Measurements from ENCODE around the gene ABR.

DNA sequence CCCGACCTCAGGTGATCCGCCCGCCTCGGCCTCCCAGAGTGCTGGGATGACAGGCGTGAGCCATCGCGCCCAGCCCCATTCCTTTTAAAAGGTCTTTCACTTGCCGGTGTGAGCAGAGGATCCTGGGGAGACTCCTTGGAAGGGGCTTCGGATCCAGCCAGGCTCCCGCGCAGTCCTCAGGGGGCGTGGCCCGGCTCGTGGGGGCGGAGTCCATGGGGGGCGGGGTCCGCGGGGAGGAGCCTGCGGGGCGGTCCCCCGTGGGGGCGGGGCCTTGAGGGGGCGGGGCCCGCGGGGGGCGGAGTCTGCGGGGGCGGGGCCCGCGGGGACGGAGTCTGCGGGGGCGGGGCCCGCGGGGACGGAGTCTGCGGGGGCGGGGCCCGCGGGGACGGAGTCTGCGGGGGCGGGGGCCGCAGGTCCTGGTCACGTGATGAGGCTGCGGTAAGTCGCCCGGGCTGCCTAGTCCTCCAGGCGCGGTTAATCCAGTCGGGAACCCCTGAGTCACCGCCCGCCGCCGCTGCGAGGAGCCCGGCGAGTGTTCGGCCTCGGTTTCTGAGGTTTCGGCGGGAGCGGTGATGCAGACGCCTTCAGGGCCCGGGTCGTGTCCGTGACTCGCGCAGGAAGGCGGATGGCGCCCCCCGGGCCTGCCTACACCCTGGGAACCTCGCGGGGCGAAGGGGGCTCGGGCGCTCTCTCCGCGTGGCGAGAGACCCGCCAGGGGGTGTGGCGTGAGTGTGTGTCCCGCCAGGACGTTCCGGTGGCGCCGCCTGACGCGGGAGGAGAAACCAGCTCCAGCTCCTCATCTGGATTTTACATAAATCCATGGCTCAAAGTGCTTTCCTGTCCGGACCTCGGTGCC, 23.6 kb upstream of the ABR start:
- TF ChIP-seq, protein P1, sequence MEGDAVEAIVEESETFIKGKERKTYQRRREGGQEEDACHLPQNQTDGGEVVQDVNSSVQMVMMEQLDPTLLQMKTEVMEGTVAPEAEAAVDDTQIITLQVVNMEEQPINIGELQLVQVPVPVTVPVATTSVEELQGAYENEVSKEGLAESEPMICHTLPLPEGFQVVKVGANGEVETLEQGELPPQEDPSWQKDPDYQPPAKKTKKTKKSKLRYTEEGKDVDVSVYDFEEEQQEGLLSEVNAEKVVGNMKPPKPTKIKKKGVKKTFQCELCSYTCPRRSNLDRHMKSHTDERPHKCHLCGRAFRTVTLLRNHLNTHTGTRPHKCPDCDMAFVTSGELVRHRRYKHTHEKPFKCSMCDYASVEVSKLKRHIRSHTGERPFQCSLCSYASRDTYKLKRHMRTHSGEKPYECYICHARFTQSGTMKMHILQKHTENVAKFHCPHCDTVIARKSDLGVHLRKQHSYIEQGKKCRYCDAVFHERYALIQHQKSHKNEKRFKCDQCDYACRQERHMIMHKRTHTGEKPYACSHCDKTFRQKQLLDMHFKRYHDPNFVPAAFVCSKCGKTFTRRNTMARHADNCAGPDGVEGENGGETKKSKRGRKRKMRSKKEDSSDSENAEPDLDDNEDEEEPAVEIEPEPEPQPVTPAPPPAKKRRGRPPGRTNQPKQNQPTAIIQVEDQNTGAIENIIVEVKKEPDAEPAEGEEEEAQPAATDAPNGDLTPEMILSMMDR (IDR thresholded peaks at IDR 0.05): peak; percentile 4
- TF ChIP-seq EZH2 (IDR thresholded peaks at IDR 0.05): no peak
